CD4-positive, alpha-beta memory T cell (primary cell): ENCODE data around the gene ATF7IP. TPM values are rescaled to one million over a fixed set of nuclear protein-coding genes. Genes with fewer than 3 reads are reported as not detected.

Experiments used
- CTCF ChIA-PET: fragments of 350-600 bp; sonication (Branson Sonifier 250); formaldehyde crosslinking; loops from one replicate; lab custom pipeline; 2021; ENCODE audit warnings: inconsistent platforms; ENCODE audit not compliant: partially characterized antibody; lab: Charles Lee
- POLR2A ChIA-PET: fragments of 350-600 bp; sonication (Branson Sonifier 250); formaldehyde crosslinking; loops from one replicate; lab custom pipeline; 2021; ENCODE audit not compliant: partially characterized antibody; lab: Charles Lee
- DNase-seq, 5 donors: peaks; one replicate each; pipeline versions ENCODE4 v3.0.0 to v3.0.0-alpha.2; 2020 to 2022; ENCODE audit warnings: mixed read lengths in 1 of 5
- H3K27ac ChIP-seq: one replicate; pipeline ENCODE4 v1.7.0; 2013; ENCODE audit warnings: low read depth, low read length
- H3K27me3 ChIP-seq: 2 replicates; pipeline ENCODE4 v1.7.0; 2013; ENCODE audit warnings: mild to moderate bottlenecking, low read length, moderate library complexity; ENCODE audit not compliant: insufficient read depth
- H3K36me3 ChIP-seq: 2 replicates; pipeline ENCODE4 v1.7.0; 2013; ENCODE audit warnings: mild to moderate bottlenecking, low read length, moderate library complexity; ENCODE audit not compliant: insufficient read depth
- H3K4me1 ChIP-seq: 2 replicates; pipeline ENCODE4 v1.7.0; 2013; ENCODE audit warnings: mild to moderate bottlenecking, low read length, moderate library complexity; ENCODE audit not compliant: insufficient read depth
- H3K4me3 ChIP-seq, 2 donors: one replicate each; pipeline ENCODE4 v1.7.0; 2013; ENCODE audit warnings: low read length in 2 of 2, mild to moderate bottlenecking in 1 of 2
- H3K9me3 ChIP-seq, 2 donors: one replicate each; pipeline ENCODE4 v1.7.0; 2013; ENCODE audit warnings: low read length in 2 of 2, control low read depth in 1 of 2; ENCODE audit not compliant: control insufficient read depth in 1 of 2
- H3K27ac Mint-ChIP-seq, 7 donors: one replicate each; pipeline ENCODE4 v1.8.0; 2020 to 2021; ENCODE audit warnings: mixed read lengths in 7 of 7, mild to moderate bottlenecking in 6 of 7, inconsistent platforms in 3 of 7, moderate library complexity in 3 of 7
- H3K27me3 Mint-ChIP-seq, 2 donors: one replicate each; pipeline ENCODE4 v1.8.0; 2020 to 2021; ENCODE audit warnings: mixed read lengths in 2 of 2
- H3K36me3 Mint-ChIP-seq, 2 donors: one replicate each; pipeline ENCODE4 v1.8.0; 2020 to 2021; ENCODE audit warnings: mixed read lengths in 2 of 2, inconsistent platforms in 1 of 2, mild to moderate bottlenecking in 1 of 2
- H3K4me1 Mint-ChIP-seq, 4 donors: one replicate each; pipeline ENCODE4 v1.8.0; 2020 to 2021; ENCODE audit warnings: mixed read lengths in 4 of 4, mild to moderate bottlenecking in 1 of 4
- H3K4me3 Mint-ChIP-seq, 8 donors: one replicate each; pipeline ENCODE4 v1.8.0; 2020 to 2021; ENCODE audit warnings: mixed read lengths in 8 of 8, mild to moderate bottlenecking in 7 of 8, moderate library complexity in 6 of 8, inconsistent platforms in 3 of 8
- H3K9me3 Mint-ChIP-seq, 8 donors: one replicate each; pipeline ENCODE4 v1.8.0; 2020 to 2021; ENCODE audit warnings: mixed read lengths in 8 of 8, mild to moderate bottlenecking in 5 of 8, inconsistent platforms in 3 of 8, moderate library complexity in 1 of 8
- intact Hi-C: fragments of 100-400 bp; cut with micrococcal nuclease; formaldehyde crosslinking; loops from one replicate; pipeline ENCODE4 v1.15.1; 2023
- polyA plus RNA-seq, 2 donors: library from polyadenylated mRNA; unstranded; fragments of 300-500 nt; fragmentation: Illumina TruSeq; gene quantifications; one replicate each; pipeline ENCODE4 v1.2.3, GENCODE V29; 2021
- total RNA-seq, 2 experiments: library from RNA; stranded (reverse); gene quantifications; one replicate each; pipeline ENCODE4 v1.2.3, GENCODE V29; 2021

ATF7IP gene
- total and polyA plus RNA-seq, 4 experiments from 2014 or later: 87.3 to 223 (median 156) TPM

GRCh38 chr12:14422516-14423230 is 57.2 kb downstream of the ATF7IP start:
- DNase-seq: no peak
- Mint-ChIP-seq H3K4me3 (peak overlapping the region in 5 of 8 donors; percentile 17 to 65 (median 57)), H3K27ac (peak overlapping the region in 6 of 7 donors; percentile 1 to 70 (median 60)), H3K27me3 (no peaks in the 10 kb centered on the region), H3K9me3 (peaks cover 2 to 15% (median 10%) of the 10 kb centered on the region in 8 donors), H3K4me1 (peaks cover 48 to 79% (median 66%) of the 10 kb centered on the region in 4 donors), H3K36me3 (peaks cover 58 to 65% of the 10 kb centered on the region in 2 donors)
- POLR2A ChIA-PET: interaction anchor here (1.0 to 2.1 kb wide), 2 partner anchors 57 to 184 kb away, joined by 6 to 8 read pairs; partner anchors contain the start of gene ATF7IP
- Histone ChIP-seq H3K9me3 (peaks cover 0 to 4% of the 10 kb centered on the region in 2 donors), H3K27ac (no peak overlapping the region), H3K27me3 (no peaks in the 10 kb centered on the region), H3K4me1 (peaks cover 67% of the 10 kb centered on the region), H3K4me3 (no peak overlapping the region), H3K36me3 (peaks cover 26% of the 10 kb centered on the region)
- CTCF ChIA-PET: interaction anchor here (1.4 to 3.6 kb wide), 4 partner anchors 13 to 184 kb away, joined by 3 to 20 read pairs (median 5); partner anchors contain the start of gene ATF7IP
- intact Hi-C loops: no loop called here

GRCh38 chr12:14424545-14424944 is 59.1 kb downstream of the ATF7IP start:
- peaks cover 3 to 15% (median 10%) of the 10 kb centered on the region in 8 donors for H3K9me3 Mint-ChIP-seq
- Histone ChIP-seq H3K9me3 (peaks cover 0 to 4% of the 10 kb centered on the region in 2 donors), H3K27ac (no peak overlapping the region), H3K36me3 (peaks cover 26% of the 10 kb centered on the region), H3K4me3 (no peak overlapping the region), H3K27me3 (no peaks in the 10 kb centered on the region), H3K4me1 (peaks cover 72% of the 10 kb centered on the region)
- no peak for DNase-seq
- H3K4me1 Mint-ChIP-seq: peaks cover 58 to 88% (median 76%) of the 10 kb centered on the region in 4 donors
- no peaks in the 10 kb centered on the region for H3K27me3 Mint-ChIP-seq
- ChIA-PET CTCF (interaction anchor here (0.8 to 1.4 kb wide), 3 partner anchors 8 to 335 kb away, joined by 3 read pairs; no protein-coding TSS in a partner anchor), POLR2A (interaction anchor here (1.1 to 1.2 kb wide), 2 partner anchors 39 to 58 kb away, joined by 3 to 6 read pairs; no protein-coding TSS in a partner anchor)
- peak overlapping the region in 4 of 7 donors; percentile 22 to 73 (median 44) for H3K27ac Mint-ChIP-seq
- intact Hi-C loops: no loop called here
- H3K4me3 Mint-ChIP-seq: peak overlapping the region in 7 of 8 donors; percentile 3 to 68 (median 19)
- peaks cover 73 to 81% of the 10 kb centered on the region in 2 donors for H3K36me3 Mint-ChIP-seq

- H3K4me3 Mint-ChIP-seq: peak overlapping the region in 5 of 8 donors; percentile 13 to 30 (median 21)
- H3K36me3 Mint-ChIP-seq: peaks cover 70 to 78% of the 10 kb centered on the region in 2 donors
- H3K27me3 Mint-ChIP-seq: no peaks in the 10 kb centered on the region
- no peaks in the 10 kb centered on the region for H3K27me3 ChIP-seq
- intact Hi-C loops: no loop called here
- no peak overlapping the region for H3K27ac ChIP-seq
- H3K4me1 Mint-ChIP-seq: peaks cover 60 to 92% (median 76%) of the 10 kb centered on the region in 4 donors
- ChIA-PET POLR2A (no interaction called here), CTCF (interaction anchor here (1.6 to 1.8 kb wide), 2 partner anchors 61 to 189 kb away, joined by 5 read pairs; partner anchors contain the start of gene ATF7IP)
- peak overlapping the region in 2 of 7 donors; percentile 19 to 22 for H3K27ac Mint-ChIP-seq
- no peaks in the 10 kb centered on the region for H3K9me3 ChIP-seq
- no peak for DNase-seq
- peaks cover 5 to 12% (median 10%) of the 10 kb centered on the region in 8 donors for H3K9me3 Mint-ChIP-seq
- peaks cover 13% of the 10 kb centered on the region for H3K36me3 ChIP-seq
- H3K4me1 ChIP-seq: peaks cover 82% of the 10 kb centered on the region
- no peak overlapping the region for H3K4me3 ChIP-seq
Measured at GRCh38 chr12:14426792-14427191, 61.3 kb downstream of the ATF7IP start.

GRCh38 chr12:14427929-14428328 is 62.4 kb downstream of the ATF7IP start:
- ChIA-PET CTCF (interaction anchor here (1.2 to 1.8 kb wide), 2 partner anchors 9 to 190 kb away, joined by 3 to 5 read pairs; no protein-coding TSS in a partner anchor), POLR2A (no interaction called here)
- Histone ChIP-seq H3K9me3 (no peaks in the 10 kb centered on the region), H3K36me3 (peaks cover 12% of the 10 kb centered on the region), H3K27ac (no peak overlapping the region), H3K4me1 (peaks cover 91% of the 10 kb centered on the region), H3K4me3 (peak overlapping the region in 1 of 2 donors; percentile 8), H3K27me3 (no peaks in the 10 kb centered on the region)
- Mint-ChIP-seq H3K27me3 (no peaks in the 10 kb centered on the region), H3K36me3 (peaks cover 65 to 73% of the 10 kb centered on the region in 2 donors), H3K27ac (peak overlapping the region; percentile 1 to 64 (median 26)), H3K4me3 (peak overlapping the region in 6 of 8 donors; percentile 40 to 72 (median 62)), H3K4me1 (peaks cover 59 to 94% (median 77%) of the 10 kb centered on the region in 4 donors), H3K9me3 (peaks cover 0 to 9% (median 3%) of the 10 kb centered on the region in 8 donors)
- DNase-seq: no peak
- intact Hi-C loops: no loop called here

GRCh38 chr12:14430394-14430986 is 65.0 kb downstream of the ATF7IP start:
- peaks cover 55 to 63% of the 10 kb centered on the region in 2 donors for H3K36me3 Mint-ChIP-seq
- no peaks in the 10 kb centered on the region for H3K27me3 Mint-ChIP-seq
- peaks cover 0 to 8% (median 2%) of the 10 kb centered on the region in 8 donors for H3K9me3 Mint-ChIP-seq
- Histone ChIP-seq H3K36me3 (peaks cover 8% of the 10 kb centered on the region), H3K4me1 (peaks cover 78% of the 10 kb centered on the region), H3K27me3 (no peaks in the 10 kb centered on the region), H3K4me3 (no peak overlapping the region), H3K27ac (no peak overlapping the region), H3K9me3 (no peaks in the 10 kb centered on the region)
- intact Hi-C loops: no loop called here
- POLR2A ChIA-PET: interaction anchor here (1.0 to 3.5 kb wide), 2 partner anchors 65 to 173 kb away, joined by 3 to 15 read pairs; partner anchors contain the start of gene ATF7IP
- peak overlapping the region in 5 of 8 donors; percentile 1 to 69 (median 41) for H3K4me3 Mint-ChIP-seq
- peak overlapping the region in 6 of 7 donors; percentile 4 to 72 (median 34) for H3K27ac Mint-ChIP-seq
- H3K4me1 Mint-ChIP-seq: peaks cover 46 to 80% (median 66%) of the 10 kb centered on the region in 4 donors
- DNase-seq: no peak
- CTCF ChIA-PET: interaction anchor here (1.7 kb wide), 1 partner anchor 192 kb away, joined by 3 read pairs; no protein-coding TSS in a partner anchor

GRCh38 chr12:14431975-14432374 is 66.5 kb downstream of the ATF7IP start:
- peaks cover 0 to 8% (median 2%) of the 10 kb centered on the region in 8 donors for H3K9me3 Mint-ChIP-seq
- ChIA-PET CTCF (interaction anchor here (2.5 kb wide), 1 partner anchor 194 kb away, joined by 7 read pairs; no protein-coding TSS in a partner anchor), POLR2A (interaction anchor here (3.5 kb wide), 1 partner anchor 66 kb away, joined by 15 read pairs; the partner anchor contains the start of gene ATF7IP)
- intact Hi-C loops: no loop called here
- peaks cover 63% of the 10 kb centered on the region for H3K4me1 ChIP-seq
- peaks cover 39 to 70% (median 58%) of the 10 kb centered on the region in 4 donors for H3K4me1 Mint-ChIP-seq
- H3K27ac Mint-ChIP-seq: peak overlapping the region in 3 of 7 donors; percentile 22 to 69 (median 48)
- no peaks in the 10 kb centered on the region for H3K27me3 ChIP-seq
- peaks cover 18% of the 10 kb centered on the region for H3K36me3 ChIP-seq
- H3K36me3 Mint-ChIP-seq: peaks cover 61 to 63% of the 10 kb centered on the region in 2 donors
- H3K4me3 ChIP-seq: no peak overlapping the region
- H3K9me3 ChIP-seq: no peaks in the 10 kb centered on the region
- H3K27ac ChIP-seq: no peak overlapping the region
- peak overlapping the region in 5 of 8 donors; percentile 13 to 54 (median 35) for H3K4me3 Mint-ChIP-seq
- DNase-seq: no peak
- no peaks in the 10 kb centered on the region for H3K27me3 Mint-ChIP-seq
